NCI-H460 (cell line): ENCODE results near the gene WWOX. TPM values are rescaled to one million over a fixed set of nuclear protein-coding genes. Genes with fewer than 3 reads are reported as not detected.

Source experiments
- DNase-seq: peaks from one replicate; pipeline ENCODE4 v3.0.0-alpha.2; 2016; ENCODE audit warnings: low read depth; ENCODE audit errors: extremely low read depth
- total RNA-seq: library from RNA; depleted of rRNA; stranded (reverse); fragments of >200 nt; shearing (Covaris generic); gene quantifications from 2 replicates; pipeline ENCODE4 v1.2.3, GENCODE V29; 2014

Gene WWOX
- total RNA-seq, 1 experiment from 2014 or later, result 11.1 TPM

DNA sequence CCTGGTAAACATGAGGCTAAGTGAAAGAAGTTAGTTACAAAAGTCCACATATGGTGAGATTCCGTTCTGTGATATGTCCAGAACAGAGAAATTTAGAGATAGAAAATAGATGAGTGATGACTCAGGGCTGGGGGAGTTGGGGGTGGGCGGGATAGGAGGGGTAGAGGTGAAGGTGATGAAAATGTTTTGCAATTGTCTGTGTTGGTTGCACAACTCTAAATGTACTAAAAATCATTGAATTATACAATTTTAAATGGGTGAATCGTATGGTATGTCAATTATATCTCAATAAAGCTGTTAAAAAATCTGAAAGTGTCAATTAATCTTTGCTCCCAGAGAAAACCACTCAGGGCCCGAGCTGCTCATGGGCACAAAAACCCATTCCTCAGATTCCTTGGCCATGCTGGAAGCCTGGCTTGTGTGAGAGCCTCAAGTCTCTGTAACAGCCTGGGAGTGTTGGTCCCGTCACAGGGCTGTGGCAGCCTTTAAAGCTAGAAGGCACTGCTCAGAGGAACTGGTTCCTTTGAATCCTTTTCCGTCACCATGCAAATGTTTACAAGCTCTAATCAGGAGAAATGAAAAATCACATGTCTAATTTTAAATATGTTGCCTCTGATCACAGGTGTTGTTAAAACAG lies 225.3 kb downstream of the WWOX start:
- no peak for DNase-seq

DNA sequence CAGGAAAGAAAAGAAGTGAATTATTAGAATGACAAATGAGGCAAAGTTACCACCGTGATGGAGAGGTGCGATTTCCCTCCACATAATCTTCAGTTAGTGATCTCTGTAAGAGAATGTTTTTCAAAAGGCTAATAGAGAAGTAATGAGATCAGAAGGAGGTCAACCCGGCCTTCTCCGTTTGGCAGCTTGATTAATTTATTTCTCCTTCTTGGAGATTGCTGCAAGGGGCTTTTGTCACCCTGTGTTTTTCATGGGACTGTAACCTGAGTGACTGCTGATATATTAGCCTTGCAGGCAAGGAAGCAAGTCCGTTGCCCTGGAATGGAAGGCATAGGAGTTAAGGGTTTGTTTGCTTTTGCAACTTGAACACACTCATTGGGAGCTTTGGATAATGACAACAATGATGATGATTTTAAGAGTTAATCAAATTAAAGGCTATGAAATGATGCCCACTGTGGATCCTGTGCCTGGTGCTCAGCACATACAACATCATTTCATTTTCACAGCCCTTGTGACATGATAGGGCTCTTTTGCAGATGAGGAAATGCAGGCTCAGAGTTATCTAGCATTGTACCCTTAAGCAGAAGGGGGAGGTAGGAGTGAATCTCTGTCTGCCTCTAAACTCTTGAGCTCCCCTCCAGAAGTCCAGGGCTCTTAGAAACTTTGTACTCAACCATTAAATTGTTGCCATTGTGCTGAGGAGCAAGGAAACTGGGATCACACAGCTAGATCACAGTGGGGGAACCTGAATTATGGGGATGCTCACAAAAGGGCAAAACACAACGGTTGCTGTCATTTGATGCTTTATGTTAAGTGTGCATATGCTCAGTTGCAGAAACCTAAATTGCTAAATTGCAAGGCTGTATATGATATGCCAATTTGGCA lies 226.3 kb downstream of the WWOX start:
- DNase-seq, result no peak

DNA sequence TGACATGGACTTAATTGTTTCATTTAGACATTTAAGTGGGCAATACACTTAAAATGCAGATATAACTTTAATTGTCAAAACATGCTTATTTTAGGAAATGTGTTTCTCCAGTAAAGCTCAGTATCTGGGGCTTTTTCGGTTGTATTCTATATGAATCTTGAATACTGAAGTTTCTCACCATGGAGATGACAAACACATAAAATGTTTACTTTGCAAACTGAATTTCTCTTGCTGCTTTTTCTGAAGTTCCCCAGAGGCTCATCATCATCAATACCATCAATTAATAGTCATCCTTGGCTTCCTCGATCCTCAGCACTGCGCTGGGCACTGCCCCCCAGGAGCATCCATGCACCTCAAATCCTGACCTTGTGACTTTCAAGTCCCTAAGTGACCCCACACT lies 227.3 kb downstream of the WWOX start:
- no peak for DNase-seq

DNA sequence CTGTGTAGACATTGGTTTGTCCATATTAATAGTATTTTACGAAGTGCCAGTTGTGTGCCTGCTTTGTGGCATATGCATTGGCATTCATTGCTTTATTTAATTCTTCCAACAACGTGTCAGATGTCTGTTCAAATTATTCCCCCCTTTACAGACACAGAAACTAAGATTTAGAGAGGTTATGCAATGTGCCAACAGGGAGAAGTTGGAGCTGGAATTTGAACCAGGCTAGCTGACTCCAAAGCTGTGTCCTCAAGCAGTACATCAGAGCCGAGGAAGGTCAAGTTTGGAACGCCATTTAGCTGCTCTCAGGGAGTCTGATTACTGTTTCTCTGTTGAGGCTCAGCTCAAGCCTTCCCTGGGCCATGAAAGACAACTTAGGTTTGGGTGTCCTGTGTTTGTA lies 232.3 kb downstream of the WWOX start:
- no peak for DNase-seq

DNA sequence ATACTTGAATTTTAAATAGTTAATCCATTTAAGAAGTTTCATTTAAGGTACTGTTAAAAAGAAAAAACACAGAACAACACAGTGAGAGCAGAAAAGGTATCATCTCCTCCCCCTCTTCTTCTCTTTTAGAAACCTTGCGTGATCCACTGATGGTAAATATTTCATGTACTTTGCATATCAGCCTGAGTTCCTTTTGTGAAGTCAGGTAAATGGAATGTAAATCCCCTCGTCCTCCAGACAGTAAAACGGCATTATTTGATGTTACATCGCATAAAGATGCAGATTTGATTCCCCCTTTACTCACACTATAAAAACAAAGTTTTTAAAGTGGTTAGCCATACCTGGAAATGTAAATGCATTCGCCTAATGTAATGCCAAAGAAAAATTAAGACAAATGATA lies 234.4 kb downstream of the WWOX start:
- no peak for DNase-seq

DNA sequence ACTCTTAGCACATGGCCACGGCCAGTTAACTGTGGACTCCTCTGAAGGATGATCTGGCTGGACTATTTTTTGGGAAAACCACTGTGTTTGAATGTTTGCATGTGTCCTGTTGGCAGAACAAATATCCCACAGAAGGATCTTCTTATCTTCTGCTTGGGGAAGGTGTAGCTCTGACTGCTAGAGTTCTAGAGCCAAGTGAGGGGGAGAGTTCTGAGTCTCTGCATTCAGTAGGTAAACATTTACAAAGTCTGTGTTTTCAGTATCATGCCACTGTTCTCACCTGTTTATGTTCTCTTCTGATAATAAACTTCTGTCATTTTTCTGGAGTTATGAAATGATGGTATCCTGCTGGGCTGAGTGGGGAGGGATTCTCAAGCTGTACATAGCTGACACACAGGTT lies 241.1 kb downstream of the WWOX start:
- no peak for DNase-seq

DNA sequence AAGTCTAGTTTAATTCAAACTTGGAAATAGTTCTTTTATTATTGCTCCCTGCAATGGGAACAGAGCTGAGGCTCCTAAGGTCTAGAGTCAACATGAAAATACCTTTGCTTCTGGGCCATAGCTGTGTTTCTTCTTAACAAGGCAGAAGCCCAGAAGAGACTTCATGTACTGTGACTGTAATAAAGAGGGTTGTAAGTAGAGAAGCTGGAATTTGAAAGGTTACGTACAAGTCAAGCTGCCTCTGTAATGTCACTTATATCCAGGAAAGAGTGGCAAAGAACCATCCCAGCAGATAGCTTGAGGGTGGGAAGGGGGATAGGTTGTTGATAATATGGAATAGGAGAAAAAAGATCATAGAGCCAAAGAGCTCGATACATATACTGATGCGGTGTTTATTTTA lies 248.6 kb downstream of the WWOX start:
- DNase-seq, result no peak

DNA sequence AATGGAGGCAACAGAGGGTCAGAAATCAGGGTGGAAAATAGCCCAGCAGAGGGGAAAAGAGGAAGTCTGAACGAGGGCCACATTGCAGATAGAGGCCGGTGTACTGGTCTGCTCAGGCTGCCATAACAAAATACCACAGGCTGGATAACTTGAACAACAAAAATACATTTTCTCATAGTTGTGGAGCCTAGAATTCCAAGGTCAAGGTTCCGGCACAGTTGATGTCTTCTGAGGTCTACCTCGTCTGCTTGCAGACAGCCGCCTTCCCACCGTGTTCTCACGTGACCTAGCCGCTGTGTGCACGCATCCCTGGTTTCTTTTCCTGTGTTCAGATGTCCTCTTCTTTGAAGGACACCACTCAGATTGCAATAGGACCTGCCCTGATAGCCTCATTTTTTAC lies 249.4 kb downstream of the WWOX start:
- no peak for DNase-seq

DNA sequence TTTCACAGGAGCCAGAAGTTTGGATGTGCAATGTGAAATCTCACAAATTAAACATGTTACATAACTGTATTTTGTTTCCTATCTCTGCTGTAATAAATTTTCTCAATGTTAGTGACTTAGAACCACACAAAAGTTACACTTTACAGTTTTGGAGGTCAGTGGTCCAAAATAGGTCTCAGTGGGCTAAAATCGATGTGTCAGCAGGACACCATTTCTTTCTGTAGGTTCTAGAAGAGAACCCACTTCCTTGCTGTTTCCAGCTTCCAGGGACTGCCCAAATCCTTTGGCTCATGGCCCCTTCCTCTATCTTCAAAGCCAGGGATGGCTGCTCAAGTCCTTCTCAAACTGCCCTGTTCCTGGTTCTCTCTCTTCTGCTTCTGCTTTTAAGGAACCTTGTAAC lies 252.7 kb downstream of the WWOX start:
- DNase-seq, result no peak

DNA sequence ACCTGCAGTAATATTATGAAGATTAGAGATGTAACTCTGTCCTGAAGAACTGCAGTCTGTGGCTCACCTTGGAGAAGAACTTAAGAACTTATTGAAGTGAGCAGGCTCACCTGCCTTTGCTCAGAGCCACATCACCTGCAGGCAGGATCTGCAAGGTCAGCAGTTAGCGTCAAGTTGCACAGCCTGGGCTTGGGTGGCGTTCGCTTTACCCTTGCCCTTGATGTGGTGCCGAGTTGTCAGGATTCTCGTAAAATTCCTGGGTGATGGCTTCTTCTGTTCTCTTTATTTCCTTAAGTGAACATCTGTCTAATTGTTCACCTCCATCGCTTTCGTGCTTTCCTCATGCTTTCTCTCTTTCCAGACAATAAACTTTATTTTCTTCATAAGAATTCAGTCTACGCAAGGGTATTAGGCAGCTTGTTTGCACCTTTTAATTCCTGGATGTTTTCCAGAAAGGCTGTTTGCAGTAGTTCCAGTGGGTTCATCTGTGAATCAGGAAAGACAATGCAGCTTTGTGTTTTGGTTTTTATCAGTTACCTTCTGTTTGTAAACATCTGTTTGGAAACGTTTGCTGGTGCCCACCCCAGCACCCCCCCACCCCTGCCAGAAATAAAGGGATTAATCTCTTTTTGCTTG lies 254.3 kb downstream of the WWOX start:
- no peak for DNase-seq

DNA sequence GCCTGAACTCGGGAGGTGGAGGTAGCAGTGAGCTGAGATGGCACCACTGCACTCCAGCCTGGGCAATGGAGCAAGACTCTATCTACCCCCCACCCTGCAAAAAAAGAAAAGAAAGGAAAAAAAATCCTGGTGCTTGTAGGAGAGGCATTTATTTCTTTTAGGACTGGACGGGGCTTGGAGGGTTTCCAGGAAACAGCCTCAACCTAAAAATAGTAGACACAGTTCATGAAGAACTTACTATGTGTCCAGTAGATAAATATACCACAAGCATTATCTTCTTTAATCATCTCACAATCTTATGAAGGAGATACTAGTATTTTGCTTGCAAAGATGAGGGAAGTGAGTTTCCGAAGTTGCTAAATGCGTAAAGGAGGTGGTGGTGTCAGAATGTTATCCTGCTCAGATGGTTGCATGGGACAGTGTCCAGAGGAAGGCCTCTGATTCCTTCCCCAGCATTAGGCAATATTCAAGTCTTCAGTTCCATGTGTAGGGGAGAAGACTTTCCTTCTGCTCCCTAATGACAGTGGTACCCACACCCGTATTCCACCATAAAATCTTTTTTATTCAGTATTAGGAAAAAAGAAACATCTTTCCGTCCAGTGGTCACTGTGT lies 263.2 kb downstream of the WWOX start:
- DNase-seq, result no peak

DNA sequence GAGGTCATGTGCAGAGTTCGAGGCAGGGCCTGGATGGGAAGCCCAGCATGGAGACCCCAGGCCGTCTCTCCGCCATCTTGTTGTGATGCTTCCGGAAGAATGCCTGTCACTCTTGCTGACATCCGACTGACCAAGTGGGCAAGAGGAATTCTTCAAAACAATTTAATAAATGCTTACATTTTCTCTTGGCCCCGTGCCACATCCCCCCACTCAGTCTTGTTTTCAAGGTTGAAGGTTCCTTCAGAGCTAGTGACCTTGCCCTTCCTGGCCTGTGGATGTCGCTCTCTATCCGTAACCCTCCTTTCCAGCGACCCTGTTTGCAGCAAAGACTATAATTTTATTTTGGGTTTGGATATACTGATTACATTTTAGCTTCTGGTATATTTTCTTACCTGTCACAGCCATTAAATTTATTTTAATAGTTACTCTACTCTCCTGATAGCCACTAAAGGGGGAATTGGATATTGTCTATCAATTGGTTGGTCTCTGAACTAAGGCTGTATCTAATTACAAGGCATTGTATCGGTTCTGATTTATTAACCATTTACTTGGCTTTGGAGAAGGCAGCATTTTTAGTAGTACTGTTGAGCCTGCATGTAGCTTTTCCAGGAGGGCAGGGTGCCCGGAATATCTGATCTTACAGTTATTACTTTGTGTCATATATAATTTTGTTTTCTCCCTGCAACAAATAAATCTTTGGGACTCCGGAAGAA lies 264.5 kb downstream of the WWOX start:
- no peak for DNase-seq

DNA sequence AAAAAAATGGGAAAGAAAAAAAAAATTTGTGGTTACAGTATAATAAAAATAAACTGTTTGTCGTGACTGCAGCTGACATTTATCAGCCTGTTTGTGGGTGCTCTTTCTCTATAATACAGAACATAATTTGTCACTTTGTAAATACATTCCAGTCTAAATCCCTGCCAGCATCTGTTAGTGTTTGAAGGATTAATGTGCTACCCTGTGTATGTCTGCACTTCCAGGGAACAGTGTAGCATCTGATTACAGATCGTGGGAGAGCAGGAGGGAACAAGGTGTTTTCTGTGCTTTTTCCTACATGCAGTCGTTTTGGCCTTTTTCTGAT lies 265.1 kb downstream of the WWOX start:
- no peak for DNase-seq

DNA sequence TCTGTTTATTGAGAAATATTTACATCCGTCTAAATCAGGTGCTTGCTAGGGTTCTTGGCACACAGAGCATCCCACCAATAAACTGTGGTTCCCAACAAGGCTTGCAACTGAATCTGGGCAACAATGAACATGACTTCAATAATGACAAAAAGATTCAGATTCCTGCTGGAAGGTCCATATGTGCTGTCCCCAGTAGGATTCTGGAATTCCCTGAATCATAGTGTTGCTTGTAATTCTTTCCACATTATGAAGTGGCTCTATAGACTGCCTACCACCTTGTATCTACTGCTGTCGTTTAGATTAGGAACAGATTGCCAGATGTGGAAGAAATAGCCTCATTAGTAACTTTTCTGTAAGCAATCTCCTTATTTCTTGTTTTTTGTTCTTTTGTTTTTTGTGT lies 265.9 kb downstream of the WWOX start:
- no peak for DNase-seq

DNA sequence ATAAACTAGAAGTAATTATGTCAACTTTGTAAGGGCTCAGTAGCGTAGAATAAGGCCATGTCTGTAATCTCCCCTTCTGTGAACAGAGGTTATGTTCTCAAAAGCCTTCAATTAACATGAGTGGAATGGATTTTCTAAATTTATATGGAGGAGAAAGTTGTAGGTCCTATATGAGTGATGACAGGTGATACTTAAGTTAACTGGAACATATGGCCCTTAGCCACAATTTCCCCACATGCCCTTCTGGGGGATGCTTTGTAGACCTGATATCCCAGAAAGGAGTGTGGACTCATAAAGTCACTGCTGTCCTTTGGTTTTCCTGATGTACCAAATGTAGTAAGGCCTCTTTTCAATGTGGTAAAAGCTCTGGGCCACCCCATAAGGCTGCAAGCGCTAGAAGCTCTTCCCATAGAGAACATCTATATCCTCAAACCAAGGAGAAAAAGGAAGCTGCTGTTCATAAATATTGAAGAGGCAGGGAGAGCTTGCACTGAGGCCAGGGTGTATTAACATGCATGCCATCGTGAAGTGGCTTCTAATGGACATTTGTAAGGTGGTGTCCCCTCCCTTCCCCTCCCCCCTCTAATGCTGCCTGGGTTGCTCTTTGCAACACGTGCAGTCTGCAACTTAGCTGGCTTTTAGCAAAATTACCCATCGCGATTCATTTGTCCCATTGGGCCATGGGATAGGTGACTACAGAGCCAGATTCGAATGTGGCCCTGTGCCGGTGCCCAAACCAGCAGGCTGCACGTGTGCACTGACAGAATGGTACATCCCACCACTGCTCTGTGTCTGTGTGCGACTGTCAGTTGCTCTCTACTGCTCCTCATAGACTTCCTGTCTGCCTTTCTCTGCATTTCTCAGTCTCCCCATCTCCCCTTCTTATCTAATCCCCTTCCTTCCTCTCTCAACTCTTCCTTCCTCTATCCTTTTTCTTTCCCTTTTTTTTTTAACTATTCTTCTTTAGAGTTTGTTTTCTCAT lies 269.0 kb downstream of the WWOX start:
- DNase-seq, result no peak

DNA sequence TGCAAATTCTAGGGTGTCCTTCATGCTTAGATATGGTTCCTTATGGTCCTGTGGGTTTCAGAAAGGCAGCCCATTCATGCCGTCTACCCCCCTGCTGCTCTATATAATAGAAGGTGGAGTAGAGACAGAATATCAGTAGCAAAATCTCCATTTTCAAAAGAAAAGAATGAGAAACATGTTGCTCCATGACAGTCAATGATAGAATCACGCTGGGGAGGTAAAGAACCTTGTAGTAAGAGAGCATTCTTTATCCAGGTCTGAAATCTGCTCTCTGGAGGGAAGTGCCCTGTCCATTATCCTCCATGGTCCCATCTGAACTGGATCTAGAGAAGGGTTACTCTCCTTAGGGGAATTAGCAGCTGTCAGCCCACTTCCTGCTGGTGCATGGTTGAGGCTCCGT lies 272.8 kb downstream of the WWOX start:
- no peak for DNase-seq

DNA sequence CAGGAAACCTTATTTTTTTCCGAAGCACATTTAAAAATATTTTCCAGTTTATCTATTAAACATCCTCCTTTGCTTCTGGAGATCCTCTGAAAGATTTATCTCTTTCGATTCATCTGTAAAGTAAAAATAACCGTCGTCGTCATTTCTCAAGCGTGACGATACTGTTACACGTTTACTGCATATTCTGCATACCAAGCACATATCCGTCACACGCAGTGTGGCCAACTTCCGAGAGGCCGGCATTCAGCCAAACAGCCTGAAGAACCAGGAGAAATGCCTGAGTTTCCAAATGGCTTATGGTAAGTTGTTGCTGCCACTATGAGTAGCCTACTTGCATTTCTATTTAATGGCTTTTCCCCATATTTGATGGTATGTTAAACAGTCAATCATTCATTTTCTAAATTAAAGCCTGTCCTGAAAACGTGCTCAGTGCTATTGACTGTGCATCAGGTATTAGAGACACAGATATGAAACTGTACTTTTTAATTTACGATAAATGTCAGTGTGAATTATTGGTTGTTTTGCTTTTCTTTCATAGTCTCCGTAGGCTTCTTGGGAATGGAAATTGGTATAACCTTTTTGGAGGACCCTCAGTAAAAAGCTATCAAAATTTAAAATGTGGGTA lies 275.7 kb downstream of the WWOX start:
- no peak for DNase-seq

DNA sequence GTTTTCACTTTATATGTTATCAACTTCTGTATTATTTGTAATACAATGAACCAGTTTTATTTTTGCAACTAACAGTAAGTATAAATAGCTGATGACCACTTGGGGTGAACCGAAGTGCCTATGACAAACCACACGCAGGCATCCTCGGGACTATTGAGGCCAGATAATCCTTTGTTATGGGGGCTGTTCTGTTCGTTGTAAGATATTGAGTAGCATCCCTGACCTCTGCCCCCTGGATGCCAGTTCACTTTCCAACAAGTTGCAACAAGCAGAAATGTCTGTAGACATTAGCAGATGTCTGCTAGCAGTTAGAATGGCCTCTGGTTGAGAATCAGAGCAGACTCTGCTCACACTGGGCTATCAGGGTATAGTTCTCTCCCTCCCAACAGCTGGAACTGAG lies 277.0 kb downstream of the WWOX start:
- no peak for DNase-seq

DNA sequence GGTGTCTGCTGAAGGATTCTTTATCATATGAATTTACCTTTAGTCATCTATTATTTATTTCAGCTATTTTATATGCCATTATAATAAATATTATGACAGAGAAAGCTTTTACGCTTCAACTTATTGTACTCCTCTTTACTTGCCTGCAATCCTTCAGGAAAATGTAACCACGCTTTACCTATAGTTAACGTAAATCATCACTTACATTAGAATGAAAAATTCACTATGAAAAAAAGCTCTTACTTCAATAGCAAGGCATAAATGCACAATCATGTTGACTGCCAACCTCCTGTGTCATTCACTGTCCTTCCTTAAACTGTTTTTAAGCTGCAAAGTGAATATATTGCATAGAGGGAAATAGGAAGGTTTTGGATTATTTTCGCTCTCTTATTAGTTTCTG lies 277.9 kb downstream of the WWOX start:
- DNase-seq, result no peak
